ENCODE measurements around the gene SLC7A1. TPM values are rescaled to one million over a fixed set of nuclear protein-coding genes. Genes with fewer than 3 reads are reported as not detected.

SLC7A1 gene
- total and polyA plus RNA-seq, 2 of the 8 experiments (the other 6 are each of a cell fraction or from before 2014, with no cell fraction given), result 26.8 to 114 TPM

DNA sequence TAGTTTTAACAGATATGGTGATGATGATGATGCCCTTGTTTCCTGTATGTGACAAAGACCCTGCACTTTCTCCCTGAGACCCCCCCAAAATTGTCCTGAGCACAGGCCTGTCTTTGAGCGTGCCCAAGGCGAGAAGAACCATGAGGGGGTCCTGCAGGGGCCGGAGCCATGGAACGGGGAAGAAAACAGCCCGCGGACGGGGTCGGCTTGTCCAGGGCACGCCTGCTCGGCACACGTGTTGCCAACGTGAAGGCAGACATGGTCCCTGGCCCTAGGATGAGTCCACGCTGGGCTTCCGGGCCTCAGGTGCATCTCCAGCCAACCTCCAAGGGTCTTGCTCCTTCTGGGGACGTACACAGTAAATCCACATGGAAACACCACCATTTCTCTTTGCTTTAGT, 90.8 kb downstream of the SLC7A1 start:
- no peak overlapping the region for H3K4me2 ChIP-seq (ENCODE audit: insufficient read depth in 1 of 2, low read depth in 2 of 2, low read length in 2 of 2)
- H3K18ac ChIP-seq (ENCODE audit: extremely low read depth, low read length), result no peak overlapping the region
- H3K4me3 ChIP-seq (ENCODE audit: extremely low read depth in 1 of 4, insufficient read depth in 2 of 4, low read depth in 3 of 4, low read length in 4 of 4), result no peak overlapping the region
- H4K91ac ChIP-seq (replicated peaks; ENCODE audit: insufficient read length, low read length), result no peak overlapping the region
- no peak overlapping the region for H2BK120ac ChIP-seq (replicated peaks; ENCODE audit: low read depth, low read length)
- no peak overlapping the region for H3K23ac ChIP-seq (ENCODE audit: insufficient read length)
- H2BK12ac ChIP-seq (ENCODE audit: low read depth, low read length), result no peak overlapping the region
- H3K27me3 ChIP-seq (replicated peaks in 1 of 4; ENCODE audit: control insufficient read depth in 3 of 4, extremely low read depth in 1 of 4, insufficient read depth in 3 of 4, low read length in 3 of 4), result no peaks in the 10 kb centered on the region; a peak in 1 of 7 replicates
- no peak overlapping the region for H2BK20ac ChIP-seq (ENCODE audit: low read length)
- no peaks in the 10 kb centered on the region for H3K23me2 ChIP-seq (ENCODE audit: low read depth, low read length)
- H2BK5ac ChIP-seq (ENCODE audit: low read depth, low read length), result no peak overlapping the region
- no peak overlapping the region for H2BK15ac ChIP-seq (ENCODE audit: low read length)
- H3K9ac ChIP-seq (replicated peaks in 1 of 4; ENCODE audit: extremely low read depth in 1 of 4, low read depth in 3 of 4, low read length in 3 of 4), result no peak overlapping the region
- no peak overlapping the region for H3K4ac ChIP-seq (replicated peaks; ENCODE audit: insufficient read length, low read depth, low read length)
- WGBS, 2 experiments (ENCODE audit: extremely low coverage in 1 of 2, insufficient coverage in 1 of 2, insufficient read length in 1 of 2, insufficient replicate concordance in 2 of 2, low coverage in 1 of 2, low lambda C conversion rate in 2 of 2, missing lambda C conversion rate in 1 of 2), result 91% methylated on average over 15 of the region's 15 CpGs; no CpG with 5 or more reads in 1 of the 2 experiments
- no peak overlapping the region for H3K56ac ChIP-seq (replicated peaks; ENCODE audit: insufficient read length, low read depth, low read length)
- H3K4me1 ChIP-seq (replicated peaks in 1 of 4; ENCODE audit: control insufficient read depth in 3 of 4, insufficient read depth in 4 of 4, low read length in 3 of 4), result no peaks in the 10 kb centered on the region
- H2AK5ac ChIP-seq (ENCODE audit: low read depth, low read length), result no peak overlapping the region
- no peak overlapping the region for H4K5ac ChIP-seq (ENCODE audit: insufficient read length, low read depth, low read length)
- H4K20me1 ChIP-seq (replicated peaks in 1 of 2; ENCODE audit: control insufficient read depth in 1 of 2, insufficient read depth in 2 of 2, low read length in 2 of 2), result peaks cover 0 to 3% of the 10 kb centered on the region in 2 experiments
- DNase-seq (ENCODE audit: low read depth in 1 of 2, low spot score in 2 of 2) (no peak), FAIRE-seq (no peak)
- H3K27ac ChIP-seq (ENCODE audit: low read depth, low read length), result no peak overlapping the region
- H3K9me3 ChIP-seq (ENCODE audit: insufficient read depth in 2 of 2, low read depth in 1 of 2, low read length in 1 of 2), result no peaks in the 10 kb centered on the region
- ChIA-PET CTCF (ENCODE audit: partially characterized antibody) (interaction anchor here (0.6 to 17.8 kb wide), 4 partner anchors 14 to 618 kb away, joined by 3 to 210 read pairs (median 4); no protein-coding TSS in a partner anchor), POLR2A (ENCODE audit: partially characterized antibody) (interaction anchor here (0.6 kb wide), 1 partner anchor 59 kb away, joined by 3 read pairs; no protein-coding TSS in a partner anchor)
- H2AFZ ChIP-seq (ENCODE audit: low read length), result no peak overlapping the region
- no peak overlapping the region for H3K14ac ChIP-seq (ENCODE audit: insufficient read length)
- H3K36me3 ChIP-seq (ENCODE audit: control insufficient read depth in 2 of 4, insufficient read depth in 4 of 4, low read length in 3 of 4), result no peaks in the 10 kb centered on the region
- TF ChIP-seq NRF1 (IDR thresholded peaks at IDR 0.05; ENCODE audit: low read depth, low read length) (no peak), HDAC6 (IDR thresholded peaks at IDR 0.05; ENCODE audit: low read depth, low read length) (no peak), KDM4A (IDR thresholded peaks at IDR 0.05; ENCODE audit: low read depth, low read length, severe bottlenecking) (no peak), TAF7 (optimal IDR thresholded peaks at IDR 0.05; ENCODE audit: borderline replicate concordance, low read depth, low read length) (no peak)
- no peaks in the 10 kb centered on the region for H3K79me1 ChIP-seq (ENCODE audit: low read depth, low read length)
- no peak overlapping the region for H4K8ac ChIP-seq (ENCODE audit: extremely low read depth, insufficient read depth, low read length)
- no peaks in the 10 kb centered on the region for H3K79me2 ChIP-seq (ENCODE audit: control insufficient read depth in 1 of 2, insufficient read depth in 2 of 2, low read length in 2 of 2)

Measured in H1 (cell line).